Measurements from ENCODE around the gene CGB3. TPM values are rescaled to one million over a fixed set of nuclear protein-coding genes. Genes with fewer than 3 reads are reported as not detected.

Gene CGB3
- total and polyA plus RNA-seq, 8 donors = 0.81 TPM; not detected in 7

- DNase-seq (no peak), ATAC-seq (no peak)
- Histone ChIP-seq H3K4me3 (no peak overlapping the region), H3K9me3 (no peaks in the 10 kb centered on the region), H3K36me3 (peaks cover 0 to 93% of the 10 kb centered on the region in 2 donors), H3K27me3 (no peaks in the 10 kb centered on the region), H3K27ac (no peak overlapping the region), H3K4me1 (no peaks in the 10 kb centered on the region)
- intact Hi-C loops (cut with DNase I) = no loop called here
- no peak for TF ChIP-seq CTCF (IDR thresholded peaks at IDR 0.05)
Measured at GRCh38 chr19:49010453-49010852, 13.7 kb downstream of the CGB3 start.

GRCh38 chr19:49009828-49010227 is 14.3 kb downstream of the CGB3 start:
- H3K36me3 ChIP-seq = peaks cover 0 to 93% of the 10 kb centered on the region in 2 donors
- intact Hi-C loops (cut with DNase I) = no loop called here

GRCh38 chr19:49006905-49007304 is 17.2 kb downstream of the CGB3 start:
- Histone ChIP-seq H3K4me3 (no peak overlapping the region), H3K27me3 (no peaks in the 10 kb centered on the region), H3K36me3 (peaks cover 0 to 99% of the 10 kb centered on the region in 2 donors), H3K4me1 (no peaks in the 10 kb centered on the region), H3K9me3 (no peaks in the 10 kb centered on the region), H3K27ac (no peak overlapping the region)
- DNase-seq (no peak), ATAC-seq (no peak)
- TF ChIP-seq CTCF (IDR thresholded peaks at IDR 0.05) = no peak
- intact Hi-C loops (cut with DNase I) = no loop called here

More at GRCh38 chr19:49009828-49010227, 14.3 kb downstream of the CGB3 start:
- ATAC-seq = no peak
- no peak for DNase-seq
- Histone ChIP-seq H3K27ac (no peak overlapping the region), H3K4me1 (no peaks in the 10 kb centered on the region), H3K4me3 (no peak overlapping the region), H3K9me3 (no peaks in the 10 kb centered on the region), H3K27me3 (no peaks in the 10 kb centered on the region)
- TF ChIP-seq CTCF (IDR thresholded peaks at IDR 0.05) = no peak

- Histone ChIP-seq H3K27me3 (no peaks in the 10 kb centered on the region), H3K4me3 (no peak overlapping the region), H3K9me3 (no peaks in the 10 kb centered on the region), H3K4me1 (no peaks in the 10 kb centered on the region), H3K27ac (no peak overlapping the region), H3K36me3 (peaks cover 0 to 89% of the 10 kb centered on the region in 2 donors)
- TF ChIP-seq CTCF (IDR thresholded peaks at IDR 0.05) = no peak
- intact Hi-C loops (cut with DNase I) = no loop called here
- ATAC-seq = no peak
- no peak for DNase-seq
Measured at GRCh38 chr19:49004964-49005614, 19.0 kb downstream of the CGB3 start.

GRCh38 chr19:49004133-49004532 is 20.0 kb downstream of the CGB3 start:
- Histone ChIP-seq H3K27ac (no peak overlapping the region), H3K27me3 (no peaks in the 10 kb centered on the region), H3K4me1 (no peaks in the 10 kb centered on the region), H3K36me3 (peaks cover 0 to 87% of the 10 kb centered on the region in 2 donors), H3K4me3 (no peak overlapping the region), H3K9me3 (no peaks in the 10 kb centered on the region)
- intact Hi-C loops (cut with DNase I) = no loop called here
- ATAC-seq (no peak), DNase-seq (no peak)
- no peak for TF ChIP-seq CTCF (IDR thresholded peaks at IDR 0.05)
